Endothelial cell of umbilical vein (primary cell): ENCODE results near the gene MMP24. TPM values are rescaled to one million over a fixed set of nuclear protein-coding genes. Genes with fewer than 3 reads are reported as not detected.

ENCODE experiments used
- BruUV-seq: library from RNA; stranded (reverse); fragments of 400-500 nt; replicated peaks from 2 replicates; lab custom pipeline; 2021; lab: Mats Ljungman, UMichigan
- CTCF ChIA-PET: fragments of 300-600, 350-600 bp; sonication (Branson Sonifier 250); formaldehyde crosslinking; loops from one replicate; lab custom pipeline; 2021; ENCODE audit warnings: antibody characterized with exemption, inconsistent platforms; lab: Charles Lee
- POLR2A ChIA-PET: fragments of 300-600, 350-600 bp; sonication (Branson Sonifier 250); formaldehyde crosslinking; loops from one replicate; lab custom pipeline; 2021; ENCODE audit warnings: antibody characterized with exemption, inconsistent platforms; lab: Charles Lee
- DNase-seq: peaks from one replicate; pipeline ENCODE4 v3.0.0-alpha.2; 2011; ENCODE audit warnings: low read depth, low spot score
- FAIRE-seq: peaks from 2 replicates; lab custom pipeline; 2011; peaks lifted over from hg19 to GRCh38; lab: Jason Lieb, UNC
- H2AFZ ChIP-seq: 2 replicates; pipeline ENCODE4 v1.6.0; 2012; ENCODE audit warnings: low read depth, low read length, control low read depth, inconsistent platforms
- H3K27ac ChIP-seq: 2 replicates; pipeline ENCODE4 v1.5.1; 2011; ENCODE audit warnings: low read depth, mild to moderate bottlenecking, control low read depth, low read length, moderate library complexity; ENCODE audit not compliant: insufficient read depth
- H3K27me3 ChIP-seq, 2 experiments: 2 replicates each; pipeline versions ENCODE4 v1.6.0 to v1.6.1; 2011; ENCODE audit warnings: low read length in 2 of 2, mixed read lengths in 1 of 2; ENCODE audit not compliant: control insufficient read depth in 2 of 2, insufficient read depth in 2 of 2
- H3K36me3 ChIP-seq, 2 experiments: 2 replicates in 1 of 2; 3 replicates in 1 of 2; pipeline ENCODE4 v1.5.1; 2011; ENCODE audit warnings: low read length in 2 of 2, mild to moderate bottlenecking in 1 of 2, moderate library complexity in 1 of 2; ENCODE audit not compliant: control insufficient read depth in 2 of 2, insufficient read depth in 2 of 2; ENCODE audit errors: extremely low read depth in 1 of 2
- H3K4me1 ChIP-seq: 3 replicates; pipeline ENCODE4 v1.5.1; 2011; ENCODE audit warnings: mild to moderate bottlenecking, low read length; ENCODE audit not compliant: control insufficient read depth, insufficient read depth; ENCODE audit errors: extremely low read depth
- H3K4me2 ChIP-seq: 2 replicates; pipeline ENCODE4 v1.6.1; 2011; ENCODE audit warnings: low read length, control low read depth, mixed read lengths; ENCODE audit not compliant: insufficient read depth
- H3K4me3 ChIP-seq, 3 experiments: fragments of 200-600 bp in 1 of 3; sonication (generic), shearing (Covaris generic) in 1 of 3; replicated peaks in 1 of 3; 2 replicates each; pipeline ENCODE4 v1.5.1; 2011 to 2016; ENCODE audit warnings: control low read depth in 3 of 3, low read length in 3 of 3, mild to moderate bottlenecking in 2 of 3, inconsistent platforms in 1 of 3, low read depth in 1 of 3, moderate library complexity in 1 of 3; ENCODE audit not compliant: insufficient read depth in 1 of 3
- H3K79me2 ChIP-seq: 2 replicates; pipeline ENCODE4 v1.6.0; 2012; ENCODE audit warnings: low read length, inconsistent platforms; ENCODE audit not compliant: control insufficient read depth, insufficient read depth
- H3K9ac ChIP-seq: replicated peaks from 2 replicates; pipeline ENCODE3; 2011; ENCODE audit warnings: low read length, control low read depth; ENCODE audit not compliant: insufficient read depth; ENCODE audit errors: extremely low read depth
- H3K9me1 ChIP-seq: replicated peaks from 3 replicates; pipeline ENCODE4 v1.6.0; 2011; ENCODE audit warnings: mild to moderate bottlenecking, low read length; ENCODE audit not compliant: control insufficient read depth, insufficient read depth; ENCODE audit errors: extremely low read depth
- H3K9me3 ChIP-seq: replicated peaks from 2 replicates; pipeline ENCODE4 v1.5.1; 2012; ENCODE audit warnings: low read length, inconsistent platforms; ENCODE audit not compliant: control insufficient read depth, insufficient read depth
- H4K20me1 ChIP-seq: replicated peaks from 2 replicates; pipeline ENCODE3; 2011; ENCODE audit warnings: mild to moderate bottlenecking, low read length; ENCODE audit not compliant: control insufficient read depth, insufficient read depth; ENCODE audit errors: extremely low read depth
- EZH2 ChIP-seq: IDR thresholded peaks from 2 replicates; pipeline ENCODE4 v1.6.1; 2012; ENCODE audit warnings: borderline replicate concordance, low read depth, mild to moderate bottlenecking, moderate library complexity, low read length, inconsistent platforms; ENCODE audit not compliant: severe bottlenecking
- GATA2 ChIP-seq: IDR thresholded peaks from 2 replicates; pipeline ENCODE4 v1.7.0; 2011; ENCODE audit warnings: low read depth, mild to moderate bottlenecking, moderate library complexity, mixed read lengths, low read length; ENCODE audit not compliant: insufficient read length, insufficient read depth
- JUN ChIP-seq: IDR thresholded peaks from 2 replicates; pipeline ENCODE4 v1.6.1; 2011; ENCODE audit warnings: borderline replicate concordance, low read depth; ENCODE audit not compliant: insufficient read length, insufficient read depth
- MYC ChIP-seq: IDR thresholded peaks from one replicate; pipeline ENCODE4 v1.6.1; 2011; ENCODE audit warnings: mild to moderate bottlenecking, low read depth, low read length
- POLR2A ChIP-seq: IDR thresholded peaks from 2 replicates; pipeline ENCODE4 v1.6.1; 2012; ENCODE audit warnings: low read depth, mild to moderate bottlenecking, control low read depth, low read length
- POLR2AphosphoS5 ChIP-seq: IDR thresholded peaks from 2 replicates; pipeline ENCODE4 v1.6.1; 2012; ENCODE audit warnings: low read depth, mild to moderate bottlenecking, control low read depth, low read length, moderate library complexity; ENCODE audit not compliant: insufficient read depth
- dilution Hi-C: fragments of 300-500 bp; cut with MboI; formaldehyde crosslinking; loops from one replicate; pipeline ENCODE4 v1.15.0; 2019; ENCODE audit warnings: low sequenced_read_pairs; ENCODE audit not compliant: extremely low pct_ligation_motif_present
- intact Hi-C: fragments of 100-400 bp; cut with micrococcal nuclease; formaldehyde crosslinking; loops from one replicate; pipeline ENCODE4 v1.10.0; 2022
- polyA plus RNA-seq, 4 experiments: library from polyadenylated mRNA; depleted of rRNA in 3 of 4; stranded (reverse) in 3 of 4; unstranded in 1 of 4; fragments of >200 nt; gene quantifications; 2 replicates each; pipeline versions ENCODE4 v1.2.1 to v1.2.3, GENCODE V29; 2011 to 2012; ENCODE audit warnings: missing spikeins in 1 of 4
- total RNA-seq: library from RNA; stranded (reverse); gene quantifications from 2 replicates; pipeline ENCODE4 v1.2.3, GENCODE V29; 2021
- TF ChIP-seq, protein P1 (sequence below), 2 donors: IDR thresholded peaks; 1 replicate in 1 of 2; 2 replicates in 1 of 2; pipeline ENCODE4 v1.5.1; 2011; ENCODE audit warnings: low read length in 2 of 2, mild to moderate bottlenecking in 2 of 2, moderate library complexity in 2 of 2, control low read depth in 1 of 2, inconsistent platforms in 1 of 2, low read depth in 1 of 2; ENCODE audit not compliant: insufficient read depth in 1 of 2; ENCODE audit errors: extremely low read depth in 1 of 2

MMP24 gene
- total and polyA plus RNA-seq, 2 donors (not counting 3 experiments of a cell fraction or from before 2014, with no cell fraction given) = 0.27 to 0.54 TPM

GRCh38 chr20:35196313-35196712, 30.2 kb upstream of the MMP24 start:
- Histone ChIP-seq H3K9me3 (peaks cover 2% of the 10 kb centered on the region), H2AFZ (no peak overlapping the region), H3K9ac (no peak overlapping the region), H3K79me2 (no peaks in the 10 kb centered on the region), H3K36me3 (no peaks in the 10 kb centered on the region), H3K27ac (no peak overlapping the region), H4K20me1 (no peaks in the 10 kb centered on the region), H3K4me3 (no peak overlapping the region), H3K4me2 (no peak overlapping the region), H3K27me3 (no peaks in the 10 kb centered on the region), H3K4me1 (peaks cover 6% of the 10 kb centered on the region), H3K9me1 (no peaks in the 10 kb centered on the region)
- ChIA-PET CTCF (interaction anchor here (1.5 kb wide), 1 partner anchor 51 kb away, joined by 4 read pairs; no protein-coding TSS in a partner anchor), POLR2A (no interaction called here)
- dilution Hi-C loops = no loop called here
- TF ChIP-seq MYC = no peak
- TF ChIP-seq GATA2 = no peak
- no peak for TF ChIP-seq POLR2A
- no peak for TF ChIP-seq EZH2
- TF ChIP-seq, protein P1, sequence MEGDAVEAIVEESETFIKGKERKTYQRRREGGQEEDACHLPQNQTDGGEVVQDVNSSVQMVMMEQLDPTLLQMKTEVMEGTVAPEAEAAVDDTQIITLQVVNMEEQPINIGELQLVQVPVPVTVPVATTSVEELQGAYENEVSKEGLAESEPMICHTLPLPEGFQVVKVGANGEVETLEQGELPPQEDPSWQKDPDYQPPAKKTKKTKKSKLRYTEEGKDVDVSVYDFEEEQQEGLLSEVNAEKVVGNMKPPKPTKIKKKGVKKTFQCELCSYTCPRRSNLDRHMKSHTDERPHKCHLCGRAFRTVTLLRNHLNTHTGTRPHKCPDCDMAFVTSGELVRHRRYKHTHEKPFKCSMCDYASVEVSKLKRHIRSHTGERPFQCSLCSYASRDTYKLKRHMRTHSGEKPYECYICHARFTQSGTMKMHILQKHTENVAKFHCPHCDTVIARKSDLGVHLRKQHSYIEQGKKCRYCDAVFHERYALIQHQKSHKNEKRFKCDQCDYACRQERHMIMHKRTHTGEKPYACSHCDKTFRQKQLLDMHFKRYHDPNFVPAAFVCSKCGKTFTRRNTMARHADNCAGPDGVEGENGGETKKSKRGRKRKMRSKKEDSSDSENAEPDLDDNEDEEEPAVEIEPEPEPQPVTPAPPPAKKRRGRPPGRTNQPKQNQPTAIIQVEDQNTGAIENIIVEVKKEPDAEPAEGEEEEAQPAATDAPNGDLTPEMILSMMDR (IDR thresholded peaks at IDR 0.05; ENCODE audit: extremely low read depth in 1 of 2, insufficient read depth in 1 of 2, low read depth in 1 of 2, low read length in 2 of 2) = no peak
- TF ChIP-seq POLR2AphosphoS5 = no peak
- no peak for TF ChIP-seq JUN
- BruUV-seq = no TSS peak
- DNase-seq (no peak), FAIRE-seq (no peak)
- intact Hi-C loops = no loop called here
